ENCODE results near the gene ALLC.
"Not testable (repeated sequence)": the region's sequence is repeated elsewhere in the genome, so short reads cannot be mapped to it uniquely, and the experiment has no call there.

The ALLC gene

DNA sequence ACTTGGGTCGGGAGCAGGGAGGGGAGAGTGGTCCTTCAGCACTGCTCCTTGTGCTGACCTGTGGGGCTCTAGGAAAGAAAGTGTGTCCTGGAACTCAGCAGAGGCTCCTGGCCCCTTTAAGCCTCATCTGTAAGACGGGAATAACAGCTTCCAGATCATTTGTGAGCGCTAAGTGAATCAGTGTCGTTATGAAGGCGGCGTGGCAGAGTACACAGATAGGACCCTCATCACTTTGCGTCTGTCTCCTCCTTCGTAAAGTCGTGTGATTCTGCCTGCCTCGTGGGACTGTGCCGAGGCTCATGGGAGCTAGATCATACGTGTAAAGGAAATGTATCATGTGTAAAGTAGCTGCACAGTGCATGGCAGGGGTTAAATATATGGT is 44.5 kb upstream of the ALLC start:
- TF ChIP-seq, protein P1, sequence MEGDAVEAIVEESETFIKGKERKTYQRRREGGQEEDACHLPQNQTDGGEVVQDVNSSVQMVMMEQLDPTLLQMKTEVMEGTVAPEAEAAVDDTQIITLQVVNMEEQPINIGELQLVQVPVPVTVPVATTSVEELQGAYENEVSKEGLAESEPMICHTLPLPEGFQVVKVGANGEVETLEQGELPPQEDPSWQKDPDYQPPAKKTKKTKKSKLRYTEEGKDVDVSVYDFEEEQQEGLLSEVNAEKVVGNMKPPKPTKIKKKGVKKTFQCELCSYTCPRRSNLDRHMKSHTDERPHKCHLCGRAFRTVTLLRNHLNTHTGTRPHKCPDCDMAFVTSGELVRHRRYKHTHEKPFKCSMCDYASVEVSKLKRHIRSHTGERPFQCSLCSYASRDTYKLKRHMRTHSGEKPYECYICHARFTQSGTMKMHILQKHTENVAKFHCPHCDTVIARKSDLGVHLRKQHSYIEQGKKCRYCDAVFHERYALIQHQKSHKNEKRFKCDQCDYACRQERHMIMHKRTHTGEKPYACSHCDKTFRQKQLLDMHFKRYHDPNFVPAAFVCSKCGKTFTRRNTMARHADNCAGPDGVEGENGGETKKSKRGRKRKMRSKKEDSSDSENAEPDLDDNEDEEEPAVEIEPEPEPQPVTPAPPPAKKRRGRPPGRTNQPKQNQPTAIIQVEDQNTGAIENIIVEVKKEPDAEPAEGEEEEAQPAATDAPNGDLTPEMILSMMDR (IDR thresholded peaks at IDR 0.05), result no peak
- DNase-seq (ENCODE audit: low spot score), result peak; percentile 16
- no peak overlapping the region for H3K4me3 ChIP-seq
- no peak overlapping the region for H3K27ac ChIP-seq

DNA sequence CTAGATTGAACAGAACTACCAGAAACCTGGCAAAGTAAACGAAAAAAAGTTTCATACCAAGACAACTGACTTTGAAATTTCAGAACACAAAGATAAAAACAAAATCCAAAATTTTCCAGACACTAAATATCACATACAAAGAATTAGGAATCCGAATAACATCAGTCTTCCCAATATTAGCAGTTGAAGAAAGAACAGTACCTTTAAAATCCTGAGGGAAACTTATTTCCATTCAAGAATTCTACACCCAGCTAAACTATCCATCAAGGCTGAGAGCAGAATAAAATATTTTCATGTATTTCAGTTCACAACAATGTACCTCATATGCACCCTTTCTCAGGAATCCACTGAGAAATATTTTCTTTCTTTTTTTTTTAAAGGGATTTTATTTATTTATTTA is 43.3 kb upstream of the ALLC start:
- H3K4me3 ChIP-seq; H3K27ac ChIP-seq; DNase-seq (ENCODE audit: low spot score): not testable (repeated sequence)

DNA sequence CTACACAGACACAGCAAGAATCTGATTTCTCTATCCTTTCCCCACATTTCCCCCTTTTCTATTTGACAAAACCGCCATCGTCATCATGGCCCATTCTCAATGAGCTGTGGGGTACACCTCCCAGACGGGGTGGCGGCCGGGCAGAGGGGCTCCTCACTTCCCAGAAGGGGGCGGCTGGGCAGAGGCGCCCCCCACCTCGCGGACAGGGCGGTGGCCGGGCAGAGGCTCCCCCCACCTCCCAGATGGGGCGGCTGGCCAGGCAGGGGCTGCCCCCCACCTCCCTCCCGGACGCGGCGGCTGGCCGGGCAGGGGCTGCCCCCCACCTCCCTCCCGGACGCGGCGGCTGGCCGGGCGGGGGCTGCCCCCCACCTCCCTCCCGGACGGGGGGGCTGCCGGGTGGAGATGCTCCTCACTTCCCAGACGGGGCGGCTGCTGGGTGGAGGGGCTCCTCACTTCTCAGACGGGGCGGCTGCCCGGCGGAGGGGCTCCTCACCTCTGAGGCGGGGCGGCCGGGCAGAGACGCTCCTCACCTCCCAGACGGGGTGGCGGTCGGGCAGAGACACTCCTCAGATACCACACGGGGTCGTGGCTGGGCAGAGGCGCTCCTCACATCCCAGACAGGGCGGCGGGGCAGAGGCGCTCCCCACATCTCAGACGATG is 42.3 kb upstream of the ALLC start:
- DNase-seq (ENCODE audit: low spot score); H3K4me3 ChIP-seq: not testable (repeated sequence)

DNA sequence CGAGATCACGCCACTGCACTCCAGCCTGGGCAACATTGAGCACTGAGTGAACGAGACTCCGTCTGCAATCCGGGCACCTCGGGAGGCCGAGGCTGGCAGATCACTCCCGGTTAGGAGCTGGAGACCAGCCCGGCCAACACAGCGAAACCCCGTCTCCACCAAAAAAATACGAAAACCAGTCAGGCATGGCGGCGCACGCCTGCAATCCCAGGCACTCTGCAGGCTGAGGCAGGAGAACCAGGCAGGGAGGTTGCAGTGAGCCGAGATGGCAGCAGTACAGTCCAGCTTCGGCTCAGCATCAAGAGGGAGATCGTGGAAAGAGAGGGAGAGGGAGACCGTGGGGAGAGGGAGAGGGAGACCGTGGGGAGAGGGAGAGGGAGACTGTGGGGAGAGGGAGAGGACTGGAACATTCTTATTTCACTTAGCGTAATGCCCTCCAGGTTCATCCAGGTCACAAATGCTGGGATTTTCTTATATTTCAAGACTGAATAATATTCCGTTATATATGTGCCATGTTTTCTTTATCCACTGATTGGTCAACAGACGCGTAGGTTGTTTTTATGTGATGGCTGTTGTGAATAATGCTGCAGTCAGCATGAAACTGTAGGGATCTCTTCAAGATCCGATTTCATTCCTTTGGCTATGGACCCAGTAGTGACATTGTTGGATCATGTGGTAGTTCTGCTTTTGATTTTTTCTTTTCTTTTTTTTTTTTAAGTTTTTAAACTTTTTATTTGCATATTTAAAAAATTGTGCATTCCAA is 41.4 kb upstream of the ALLC start:
- DNase-seq (ENCODE audit: low spot score); H3K4me3 ChIP-seq: not testable (repeated sequence)

More for the DNA sequence above, 42.3 kb upstream of the ALLC start:
- H3K27ac ChIP-seq, result not testable (repeated sequence)

DNA sequence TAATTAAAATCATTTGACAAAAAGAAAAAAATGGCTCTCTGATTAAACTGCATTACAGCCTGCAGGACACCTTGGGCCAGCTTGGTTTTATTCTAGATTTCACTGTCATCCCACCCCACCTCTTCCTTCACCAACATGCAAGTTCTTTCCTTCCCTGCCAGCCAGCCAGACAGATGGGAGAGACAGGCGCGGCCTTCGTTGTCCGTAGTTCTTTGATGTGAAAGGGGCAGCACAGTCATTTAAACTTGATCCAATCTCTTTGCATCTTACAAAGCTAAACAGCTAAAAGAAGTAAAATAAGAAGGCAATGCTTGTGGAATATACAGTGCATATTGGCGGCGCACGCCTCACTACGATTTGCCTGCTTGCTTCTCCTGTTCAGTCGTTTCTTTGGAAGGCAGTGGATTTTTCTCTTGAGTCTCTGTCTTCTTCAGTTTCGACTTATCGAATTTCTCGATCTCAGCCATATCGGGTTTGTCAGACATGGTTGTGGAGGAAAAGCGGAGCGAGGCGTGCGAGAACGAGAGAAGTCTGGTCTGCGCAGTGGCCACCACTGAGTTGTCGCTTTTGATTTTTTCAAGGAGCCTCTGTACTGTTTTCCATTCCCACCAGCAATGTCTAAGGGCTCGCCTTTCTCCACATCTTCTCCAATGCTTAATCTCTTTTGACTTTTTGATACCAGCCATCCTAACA is 40.7 kb upstream of the ALLC start:
- no peak overlapping the region for H3K27ac ChIP-seq
- H3K4me3 ChIP-seq, result no peak overlapping the region
- TF ChIP-seq, protein P1 (IDR thresholded peaks at IDR 0.05), result no peak
- DNase-seq (ENCODE audit: low spot score), result peak; percentile 35

More for the DNA sequence above, 41.4 kb upstream of the ALLC start:
- not testable (repeated sequence) for H3K27ac ChIP-seq

DNA sequence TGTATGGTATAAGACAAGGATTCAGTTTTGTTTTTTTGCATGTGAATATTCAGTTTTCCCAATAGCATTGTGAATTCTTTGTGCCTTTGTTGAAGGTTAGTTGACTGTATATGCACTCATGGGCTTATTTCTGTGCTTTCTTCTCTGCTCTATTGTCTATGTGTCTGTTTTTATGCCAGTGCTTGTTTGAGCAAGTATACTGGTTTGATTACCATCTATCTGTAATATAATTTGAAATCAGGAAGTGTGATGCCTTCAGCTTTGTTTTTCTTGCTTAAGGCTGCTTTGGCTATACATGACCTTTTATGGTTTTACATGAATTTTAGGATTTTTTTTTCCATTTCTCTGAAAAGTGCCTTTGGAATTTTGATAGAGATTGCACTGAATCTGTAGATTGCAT is 39.6 kb upstream of the ALLC start:
- Histone ChIP-seq H3K27ac (no peak overlapping the region), H3K4me3 (no peak overlapping the region)
- no peak for DNase-seq (ENCODE audit: low spot score)
- TF ChIP-seq, protein P1 (IDR thresholded peaks at IDR 0.05), result no peak

DNA sequence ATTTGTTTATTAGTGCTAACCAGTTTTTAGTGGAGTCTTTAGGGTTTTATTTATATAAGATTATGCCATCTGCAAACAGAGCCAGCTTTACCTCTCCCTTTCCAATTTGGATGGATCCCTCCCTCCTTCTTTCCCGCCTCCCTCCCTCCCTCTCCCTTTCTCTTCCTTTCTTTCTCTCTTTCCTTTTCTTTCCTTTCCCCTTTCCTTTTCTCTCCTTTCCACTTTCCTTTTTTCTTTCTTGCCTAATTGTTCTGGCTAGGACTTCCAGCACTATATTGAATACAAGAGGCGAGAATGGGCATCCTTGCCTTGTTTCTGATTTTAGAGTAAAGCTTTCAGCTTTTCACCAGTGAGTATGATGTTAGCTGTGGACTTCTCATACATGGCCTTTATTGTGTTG is 39.0 kb upstream of the ALLC start:
- TF ChIP-seq, protein P1 (IDR thresholded peaks at IDR 0.05), result no peak
- DNase-seq (ENCODE audit: low spot score), result no peak

DNA sequence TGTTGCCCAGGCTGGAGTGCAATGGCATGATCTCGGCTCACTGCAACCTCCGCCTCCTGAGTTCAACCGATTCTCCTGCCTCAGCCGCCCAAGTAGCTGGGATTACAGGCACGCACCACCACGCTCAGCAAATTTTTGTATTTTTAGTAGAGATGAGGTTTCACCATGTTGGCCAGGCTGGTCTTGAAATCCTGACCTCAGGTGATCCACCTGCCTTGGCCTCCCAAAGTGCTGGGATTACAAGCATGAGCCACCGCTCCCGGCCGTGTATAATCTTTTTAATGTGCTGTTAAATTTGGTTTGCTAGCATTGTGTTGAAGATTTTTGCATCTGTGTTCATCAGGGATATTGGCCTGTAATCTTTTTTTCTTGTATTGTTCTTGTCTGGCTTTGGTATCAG is 38.3 kb upstream of the ALLC start:
- DNase-seq (ENCODE audit: low spot score); H3K27ac ChIP-seq; H3K4me3 ChIP-seq: not testable (repeated sequence)

More for the DNA sequence above, 39.0 kb upstream of the ALLC start:
- no peak overlapping the region for H3K4me3 ChIP-seq
- no peak overlapping the region for H3K27ac ChIP-seq

DNA sequence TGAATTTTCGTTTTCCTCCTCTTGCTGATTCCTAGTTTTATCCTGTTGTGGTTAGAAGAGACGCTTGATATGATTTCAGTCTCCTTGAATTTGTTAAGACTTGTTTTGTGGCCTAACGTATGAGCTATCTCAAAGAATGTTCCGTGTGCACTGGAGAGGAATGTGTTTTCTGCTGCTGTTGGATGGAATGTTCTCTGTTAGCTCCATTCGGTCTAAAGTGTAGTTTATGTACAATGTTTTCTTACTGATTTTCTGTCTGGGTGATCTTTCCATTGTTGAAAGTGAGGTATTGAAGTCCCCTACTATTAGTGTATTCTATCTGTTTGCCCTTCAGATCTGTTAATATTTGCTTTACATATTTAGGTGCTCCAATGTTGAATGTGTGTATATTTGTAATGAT is 37.2 kb upstream of the ALLC start:
- DNase-seq (ENCODE audit: low spot score), result no peak
- no peak overlapping the region for H3K27ac ChIP-seq

More for the DNA sequence above, 37.2 kb upstream of the ALLC start:
- TF ChIP-seq, protein P1 (IDR thresholded peaks at IDR 0.05), result no peak
- H3K4me3 ChIP-seq, result no peak overlapping the region
